SK-N-SH (cell line): Measurements from ENCODE around the gene COL2A1. TPM values are rescaled to one million over a fixed set of nuclear protein-coding genes. Genes with fewer than 3 reads are reported as not detected.

Source experiments
- CTCF ChIA-PET: fragments of 300-600, 350-600 bp; formaldehyde crosslinking; extraction: SDS; loops from one replicate; lab custom pipeline; 2021; lab: Yijun Ruan, JAX
- POLR2A ChIA-PET: fragments of 350-600 bp; sonication (Branson Sonifier 250); formaldehyde crosslinking; extraction: SDS; loops from one replicate; lab custom pipeline; 2020; ENCODE audit warnings: antibody characterized with exemption, inconsistent platforms; lab: Yijun Ruan, JAX
- DNase-seq: peaks from one replicate; pipeline ENCODE4 v3.0.0; 2012
- H2AFZ ChIP-seq: fragments of 200-600 bp; sonication (generic); 2 replicates; pipeline ENCODE4 v1.8.1; 2016; ENCODE audit warnings: antibody characterized with exemption, mild to moderate bottlenecking, low read depth
- H3F3A ChIP-seq: fragments of 200-600 bp; sonication (generic); replicated peaks from 2 replicates; pipeline ENCODE3; 2016; ENCODE audit warnings: antibody characterized with exemption, mild to moderate bottlenecking; ENCODE audit not compliant: insufficient read depth
- H3K27ac ChIP-seq, 2 experiments: fragments of 200-500 bp in 1 of 2; fragments of 200-600 bp in 1 of 2; sonication (Bioruptor generic) in 1 of 2; sonication (generic), shearing (Covaris generic) in 1 of 2; 2 replicates each; pipeline versions ENCODE4 v1.5.1 to v1.6.1; 2014 to 2016; ENCODE audit warnings: low read depth in 2 of 2, inconsistent platforms in 1 of 2, low read length in 1 of 2, mild to moderate bottlenecking in 1 of 2, mixed read lengths in 1 of 2
- H3K27me3 ChIP-seq: fragments of 200-600 bp; sonication (generic), shearing (Covaris generic); 2 replicates; pipeline ENCODE4 v1.6.1; 2016; ENCODE audit warnings: mixed run types; ENCODE audit not compliant: insufficient read depth
- H3K36me3 ChIP-seq, 2 experiments: fragments of 200-500 bp in 1 of 2; fragments of 200-600 bp in 1 of 2; sonication (Bioruptor generic) in 1 of 2; sonication (generic) in 1 of 2; replicated peaks in 1 of 2; 2 replicates each; pipeline versions ENCODE3 to v1.5.1; 2014 to 2016; ENCODE audit warnings: low read length in 1 of 2, mild to moderate bottlenecking in 1 of 2; ENCODE audit not compliant: insufficient read depth in 2 of 2, control insufficient read depth in 1 of 2
- H3K4me1 ChIP-seq, 2 experiments: fragments of 200-500 bp in 1 of 2; fragments of 200-600 bp in 1 of 2; sonication (Bioruptor generic) in 1 of 2; sonication (generic), shearing (Covaris generic) in 1 of 2; 2 replicates each; pipeline versions ENCODE4 v1.5.1 to v1.6.1; 2014 to 2016; ENCODE audit warnings: low read depth in 1 of 2, low read length in 1 of 2, mixed run types in 1 of 2; ENCODE audit not compliant: insufficient read depth in 2 of 2, control insufficient read depth in 1 of 2
- H3K4me2 ChIP-seq: fragments of 200-600 bp; sonication (generic), shearing (Covaris generic); 2 replicates; pipeline ENCODE4 v1.6.1; 2017; ENCODE audit warnings: mixed run types
- H3K4me3 ChIP-seq, 2 experiments: fragments of 200-500 bp in 1 of 2; fragments of 200-600 bp in 1 of 2; sonication (Bioruptor generic) in 1 of 2; sonication (generic), shearing (Covaris generic) in 1 of 2; 2 replicates each; pipeline versions ENCODE4 v1.5.1 to v1.8.1; 2014 to 2016; ENCODE audit warnings: low read depth in 2 of 2, inconsistent platforms in 1 of 2, low read length in 1 of 2, mild to moderate bottlenecking in 1 of 2, mixed read lengths in 1 of 2, moderate library complexity in 1 of 2
- H3K79me2 ChIP-seq: fragments of 200-600 bp; sonication (generic); 2 replicates; pipeline ENCODE4 v1.8.1; 2017; ENCODE audit warnings: mild to moderate bottlenecking; ENCODE audit not compliant: insufficient read depth
- H3K9ac ChIP-seq: fragments of 200-600 bp; sonication (generic); 2 replicates; pipeline ENCODE4 v1.6.1; 2017; ENCODE audit warnings: mixed run types
- H3K9me2 ChIP-seq: fragments of 200-600 bp; sonication (generic); 2 replicates; pipeline ENCODE4 v1.6.1; 2017; ENCODE audit warnings: mixed run types
- H3K9me3 ChIP-seq: fragments of 200-600 bp; sonication (generic); 2 replicates; pipeline ENCODE4 v1.6.1; 2017; ENCODE audit warnings: mixed run types, mild to moderate bottlenecking, moderate library complexity
- H4K20me1 ChIP-seq: fragments of 200-600 bp; sonication (generic); 2 replicates; pipeline ENCODE4 v1.6.1; 2017; ENCODE audit warnings: mild to moderate bottlenecking, mixed run types; ENCODE audit not compliant: insufficient read depth
- EZH2phosphoT487 ChIP-seq: fragments of 200-600 bp; sonication (generic); IDR thresholded peaks from 2 replicates; pipeline ENCODE4 v1.6.1; 2017; ENCODE audit warnings: low read depth, mixed run types, mild to moderate bottlenecking, antibody characterized with exemption, moderate library complexity, borderline replicate concordance
- FOXM1 ChIP-seq: IDR thresholded peaks from 2 replicates; pipeline ENCODE4 v1.4.0; 2012; ENCODE audit warnings: low read depth, mild to moderate bottlenecking
- GATA2 ChIP-seq: sonication (generic); formaldehyde crosslinking; IDR thresholded peaks from 2 replicates; pipeline ENCODE4 v1.5.0; 2020; ENCODE audit warnings: mild to moderate bottlenecking, missing genetic modification reagents
- MXI1 ChIP-seq: IDR thresholded peaks from 2 replicates; pipeline ENCODE4 v1.6.1; 2012; ENCODE audit warnings: mild to moderate bottlenecking, low read depth, low read length, improper control_type of control experiment
- NRF1 ChIP-seq: IDR thresholded peaks from 2 replicates; pipeline ENCODE4 v1.6.1; 2012; ENCODE audit warnings: low read depth, mild to moderate bottlenecking, low read length
- RAD21 ChIP-seq: IDR thresholded peaks from 2 replicates; pipeline ENCODE4 v1.6.1; 2012; ENCODE audit warnings: mild to moderate bottlenecking, low read length
- RFX5 ChIP-seq: IDR thresholded peaks from 2 replicates; pipeline ENCODE4 v1.6.1; 2012; ENCODE audit warnings: mild to moderate bottlenecking, improper control_type of control experiment, low read length
- RXRA ChIP-seq: IDR thresholded peaks from 2 replicates; pipeline ENCODE4 v1.4.0; 2012; ENCODE audit warnings: low read depth, mild to moderate bottlenecking, borderline replicate concordance
- SIN3A ChIP-seq: IDR thresholded peaks from 2 replicates; pipeline ENCODE4 v1.6.1; 2012; ENCODE audit warnings: low read depth, mild to moderate bottlenecking, low read length, moderate library complexity, borderline replicate concordance
- YY1 ChIP-seq: IDR thresholded peaks from 2 replicates; pipeline ENCODE4 v1.4.0; 2012; ENCODE audit warnings: low read depth, mild to moderate bottlenecking
- WGBS: methylation state at CpG from one replicate; pipeline ENCODE4 v1.1.6; 2017; ENCODE audit warnings: low lambda C conversion rate; 5-methylcytosine and 5-hydroxymethylcytosine counted together
- polyA plus RNA-seq, 3 experiments: library from polyadenylated mRNA; depleted of rRNA; stranded (reverse); fragments of >200 nt; gene quantifications; 2 replicates each; pipeline ENCODE4 v1.2.3, GENCODE V29; 2012
- TF ChIP-seq, protein P1 (sequence below): IDR thresholded peaks from 2 replicates; pipeline ENCODE4 v1.4.0; 2012; ENCODE audit warnings: low read depth, borderline replicate concordance
- TF ChIP-seq, protein P2 (sequence below): fragments of 150-350 bp; IDR thresholded peaks from 2 replicates; pipeline ENCODE4 v1.6.1; 2017; ENCODE audit warnings: antibody characterized with exemption, low read length, low read depth, borderline replicate concordance
- TF ChIP-seq, protein P3 (sequence below): fragments of 150-350 bp; IDR thresholded peaks from 2 replicates; pipeline ENCODE4 v1.6.1; 2016; ENCODE audit warnings: mild to moderate bottlenecking, low read depth, low read length

The COL2A1 gene
- polyA plus RNA-seq, 1 of the 3 experiments (the other 2 are of a cell fraction), result 0.02 TPM

DNA sequence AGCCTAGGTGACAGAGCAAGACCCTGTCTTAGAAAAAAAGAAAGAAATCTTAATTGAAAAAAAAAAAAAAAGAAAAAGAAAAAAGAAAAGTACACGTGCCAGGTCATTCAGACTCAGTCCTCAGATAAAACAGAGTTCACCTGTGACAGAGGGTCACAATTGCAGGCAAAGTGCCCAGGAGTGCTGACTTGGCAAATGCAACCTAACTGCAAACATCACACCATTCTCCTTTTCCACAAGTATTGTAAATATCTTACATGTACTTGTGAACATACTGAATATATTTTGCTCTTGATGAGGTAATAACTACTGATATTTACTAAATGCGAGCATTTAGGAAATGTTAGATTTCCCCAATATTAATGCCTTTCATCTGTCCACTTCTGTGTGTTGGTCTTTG lies 9.0 kb upstream of the COL2A1 start:
- H3K27me3 ChIP-seq, result peaks cover 53% of the 10 kb centered on the region
- H3K36me3 ChIP-seq, result no peaks in the 10 kb centered on the region
- 58% methylated on average over 2 of the region's 2 CpGs for WGBS
- no peaks in the 10 kb centered on the region for H4K20me1 ChIP-seq
- POLR2A ChIA-PET, result no interaction called here
- no peak for TF ChIP-seq RXRA
- TF ChIP-seq, protein P1, sequence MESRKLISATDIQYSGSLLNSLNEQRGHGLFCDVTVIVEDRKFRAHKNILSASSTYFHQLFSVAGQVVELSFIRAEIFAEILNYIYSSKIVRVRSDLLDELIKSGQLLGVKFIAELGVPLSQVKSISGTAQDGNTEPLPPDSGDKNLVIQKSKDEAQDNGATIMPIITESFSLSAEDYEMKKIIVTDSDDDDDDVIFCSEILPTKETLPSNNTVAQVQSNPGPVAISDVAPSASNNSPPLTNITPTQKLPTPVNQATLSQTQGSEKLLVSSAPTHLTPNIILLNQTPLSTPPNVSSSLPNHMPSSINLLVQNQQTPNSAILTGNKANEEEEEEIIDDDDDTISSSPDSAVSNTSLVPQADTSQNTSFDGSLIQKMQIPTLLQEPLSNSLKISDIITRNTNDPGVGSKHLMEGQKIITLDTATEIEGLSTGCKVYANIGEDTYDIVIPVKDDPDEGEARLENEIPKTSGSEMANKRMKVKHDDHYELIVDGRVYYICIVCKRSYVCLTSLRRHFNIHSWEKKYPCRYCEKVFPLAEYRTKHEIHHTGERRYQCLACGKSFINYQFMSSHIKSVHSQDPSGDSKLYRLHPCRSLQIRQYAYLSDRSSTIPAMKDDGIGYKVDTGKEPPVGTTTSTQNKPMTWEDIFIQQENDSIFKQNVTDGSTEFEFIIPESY, result no peak
- no peaks in the 10 kb centered on the region for H3K79me2 ChIP-seq
- no peaks in the 10 kb centered on the region for H3K9me3 ChIP-seq
- H3K27ac ChIP-seq, result no peak overlapping the region
- H3K9ac ChIP-seq, result no peak overlapping the region
- no peak overlapping the region for H2AFZ ChIP-seq
- DNase-seq, result no peak
- no peaks in the 10 kb centered on the region for H3F3A ChIP-seq
- H3K4me2 ChIP-seq, result no peak overlapping the region
- H3K9me2 ChIP-seq, result no peaks in the 10 kb centered on the region
- no peak overlapping the region for H3K4me3 ChIP-seq
- CTCF ChIA-PET, result interaction anchor here (0.7 kb wide), 1 partner anchor 22 kb away, joined by 3 read pairs; no protein-coding TSS in a partner anchor
- H3K4me1 ChIP-seq, result no peaks in the 10 kb centered on the region

DNA sequence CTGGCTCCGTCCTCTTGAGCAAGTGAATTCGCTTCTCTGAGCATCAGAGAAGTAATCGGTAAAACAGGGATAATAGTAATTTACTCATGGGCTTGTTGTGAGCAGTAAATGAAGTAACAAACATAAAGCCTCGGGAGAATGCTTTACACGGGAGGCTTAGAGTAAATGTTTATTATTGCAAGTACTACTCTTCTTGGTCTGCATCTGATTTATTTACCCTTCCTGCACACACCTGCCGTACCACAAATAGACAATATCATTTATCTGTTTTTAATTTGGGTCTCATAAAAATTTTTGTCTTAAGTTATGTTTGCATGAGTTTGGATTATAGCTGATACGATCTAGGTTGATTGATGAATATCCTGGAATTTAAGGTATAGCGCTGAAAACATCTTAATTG lies 7.8 kb upstream of the COL2A1 start:
- Histone ChIP-seq H3K9me2 (no peaks in the 10 kb centered on the region), H2AFZ (no peak overlapping the region), H3K36me3 (no peaks in the 10 kb centered on the region), H3K9ac (no peak overlapping the region), H3K27me3 (peaks cover 48% of the 10 kb centered on the region), H3F3A (no peaks in the 10 kb centered on the region), H4K20me1 (no peaks in the 10 kb centered on the region), H3K79me2 (no peaks in the 10 kb centered on the region), H3K27ac (no peak overlapping the region), H3K4me3 (no peak overlapping the region), H3K4me2 (no peak overlapping the region), H3K4me1 (no peaks in the 10 kb centered on the region), H3K9me3 (no peaks in the 10 kb centered on the region)
- no peak for TF ChIP-seq FOXM1
- TF ChIP-seq SIN3A, result no peak
- no peak for TF ChIP-seq EZH2phosphoT487
- no peak for TF ChIP-seq MXI1
- TF ChIP-seq, protein P2, sequence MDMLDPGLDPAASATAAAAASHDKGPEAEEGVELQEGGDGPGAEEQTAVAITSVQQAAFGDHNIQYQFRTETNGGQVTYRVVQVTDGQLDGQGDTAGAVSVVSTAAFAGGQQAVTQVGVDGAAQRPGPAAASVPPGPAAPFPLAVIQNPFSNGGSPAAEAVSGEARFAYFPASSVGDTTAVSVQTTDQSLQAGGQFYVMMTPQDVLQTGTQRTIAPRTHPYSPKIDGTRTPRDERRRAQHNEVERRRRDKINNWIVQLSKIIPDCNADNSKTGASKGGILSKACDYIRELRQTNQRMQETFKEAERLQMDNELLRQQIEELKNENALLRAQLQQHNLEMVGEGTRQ, result no peak
- no peak for TF ChIP-seq NRF1
- no peak for TF ChIP-seq RFX5
- TF ChIP-seq, protein P3, sequence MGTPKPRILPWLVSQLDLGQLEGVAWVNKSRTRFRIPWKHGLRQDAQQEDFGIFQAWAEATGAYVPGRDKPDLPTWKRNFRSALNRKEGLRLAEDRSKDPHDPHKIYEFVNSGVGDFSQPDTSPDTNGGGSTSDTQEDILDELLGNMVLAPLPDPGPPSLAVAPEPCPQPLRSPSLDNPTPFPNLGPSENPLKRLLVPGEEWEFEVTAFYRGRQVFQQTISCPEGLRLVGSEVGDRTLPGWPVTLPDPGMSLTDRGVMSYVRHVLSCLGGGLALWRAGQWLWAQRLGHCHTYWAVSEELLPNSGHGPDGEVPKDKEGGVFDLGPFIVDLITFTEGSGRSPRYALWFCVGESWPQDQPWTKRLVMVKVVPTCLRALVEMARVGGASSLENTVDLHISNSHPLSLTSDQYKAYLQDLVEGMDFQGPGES, result no peak
- no peak for TF ChIP-seq GATA2
- no peak for TF ChIP-seq YY1
- TF ChIP-seq RAD21, result no peak
- ChIA-PET CTCF (no interaction called here), POLR2A (no interaction called here)
- no peak for DNase-seq
- WGBS, result 68% methylated on average over 8 of the region's 8 CpGs
